Tongue (tissue), 2 donors: ENCODE results near the gene SMAP1. TPM values are rescaled to one million over a fixed set of nuclear protein-coding genes. Genes with fewer than 3 reads are reported as not detected.

Experiments used
- DNase-seq: peaks from one replicate; pipeline ENCODE4 v3.0.0-alpha.2; 2015
- total RNA-seq: library from RNA; depleted of rRNA; stranded (reverse); fragments of >200 nt; gene quantifications from one replicate; pipeline ENCODE4 v1.2.3, GENCODE V29; 2014

The SMAP1 gene
- 26.9 TPM for total RNA-seq

DNA sequence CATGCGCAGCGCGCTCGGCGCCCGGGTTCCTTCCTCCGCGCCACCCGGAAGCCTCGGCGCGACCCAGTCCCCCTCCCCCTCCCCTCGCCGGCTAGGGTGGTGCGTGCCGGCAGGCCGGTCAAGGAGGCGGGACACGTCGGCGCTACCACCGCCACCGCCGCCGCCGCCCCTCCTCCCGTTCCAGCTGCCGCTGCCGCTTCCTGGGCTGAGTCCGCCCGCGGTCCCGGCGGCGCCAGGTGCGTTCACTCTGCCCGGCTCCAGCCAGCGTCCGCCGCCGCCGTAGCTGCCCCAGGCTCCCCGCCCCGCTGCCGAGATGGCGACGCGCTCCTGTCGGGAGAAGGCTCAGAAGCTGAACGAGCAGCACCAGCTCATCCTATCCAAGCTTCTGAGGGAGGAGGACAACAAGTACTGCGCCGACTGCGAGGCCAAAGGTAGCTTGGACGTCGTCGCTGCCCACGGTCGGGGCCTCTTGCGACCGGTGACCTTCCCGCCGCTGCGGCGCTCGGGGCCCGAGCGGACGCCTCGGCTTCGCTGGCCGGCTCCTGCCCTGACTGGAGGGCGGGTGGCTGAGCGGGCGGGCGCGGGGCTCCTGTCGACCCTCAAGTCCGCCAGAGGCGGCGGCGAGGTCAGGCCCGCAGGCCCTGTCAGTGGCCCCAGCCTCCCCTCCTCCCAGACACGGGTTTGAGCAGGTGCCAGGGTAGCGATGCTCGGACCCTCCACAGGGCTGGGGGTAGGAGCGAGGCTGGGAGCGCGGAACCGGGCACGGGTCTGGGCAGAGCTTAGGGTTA, at the start of gene SMAP1:
TSS of gene SMAP1 (plus strand) at position 173 of the 788 bp plus-strand sequence. CDS start at position 314, 141 bp downstream.
- DNase-seq = peak; percentile 97

DNA sequence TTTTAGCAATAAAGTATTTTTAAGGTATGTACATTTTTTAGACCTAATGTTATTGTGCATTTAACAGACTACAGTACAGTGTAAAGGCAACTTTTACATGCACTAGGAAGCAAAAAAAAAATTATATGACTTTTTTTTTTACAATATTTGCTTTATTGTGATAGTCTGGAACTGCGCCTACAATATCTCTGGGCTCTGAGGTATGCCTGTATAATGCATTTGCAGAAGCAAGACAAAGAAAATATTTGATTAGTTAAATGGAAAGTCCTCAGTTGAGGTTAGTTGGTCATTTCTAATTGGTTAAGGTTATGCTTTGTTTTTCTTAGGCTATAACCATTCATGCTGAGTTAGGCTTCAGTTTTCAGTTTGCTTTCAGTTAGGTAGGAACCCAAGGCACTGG, 46.9 kb upstream of the SMAP1 start:
- no peak for DNase-seq

DNA sequence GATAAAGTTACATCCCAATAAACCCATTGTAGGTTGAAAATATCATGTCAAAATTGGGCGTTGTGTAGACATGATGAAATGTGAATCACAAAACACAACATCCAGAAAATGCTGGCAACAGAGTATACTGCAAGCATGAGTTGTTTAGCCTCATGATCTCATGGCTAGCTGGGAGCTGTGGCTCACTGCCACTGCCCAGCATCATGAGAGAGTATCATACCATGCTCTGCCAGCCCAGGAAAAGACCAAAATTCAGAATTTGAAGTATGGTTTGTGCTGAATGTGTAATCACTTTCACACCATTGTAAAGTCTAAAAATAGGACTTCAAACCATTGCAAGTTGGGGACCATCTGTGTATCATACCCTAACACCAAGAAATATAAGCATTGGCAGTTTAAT, 45.2 kb upstream of the SMAP1 start:
- DNase-seq = no peak

DNA sequence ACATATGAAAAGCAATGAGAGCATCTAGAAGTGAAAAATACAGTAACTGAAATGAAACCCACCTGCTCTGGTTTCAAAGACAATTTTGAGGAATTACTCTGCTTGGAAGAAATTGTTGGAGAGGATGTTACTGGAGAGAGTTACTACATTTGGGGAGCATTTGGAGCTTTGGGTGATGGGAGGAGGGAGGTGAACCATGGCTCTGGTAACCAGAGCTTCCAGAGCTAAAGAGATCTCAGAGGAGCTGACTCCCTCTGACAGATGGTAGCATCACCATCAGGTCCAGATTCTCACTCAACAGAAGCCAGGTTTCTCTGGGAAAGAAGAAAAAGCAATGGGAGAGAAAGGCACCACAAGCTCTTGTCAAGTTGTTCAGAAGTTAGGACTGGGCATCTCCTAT, 42.2 kb upstream of the SMAP1 start:
- DNase-seq = no peak

DNA sequence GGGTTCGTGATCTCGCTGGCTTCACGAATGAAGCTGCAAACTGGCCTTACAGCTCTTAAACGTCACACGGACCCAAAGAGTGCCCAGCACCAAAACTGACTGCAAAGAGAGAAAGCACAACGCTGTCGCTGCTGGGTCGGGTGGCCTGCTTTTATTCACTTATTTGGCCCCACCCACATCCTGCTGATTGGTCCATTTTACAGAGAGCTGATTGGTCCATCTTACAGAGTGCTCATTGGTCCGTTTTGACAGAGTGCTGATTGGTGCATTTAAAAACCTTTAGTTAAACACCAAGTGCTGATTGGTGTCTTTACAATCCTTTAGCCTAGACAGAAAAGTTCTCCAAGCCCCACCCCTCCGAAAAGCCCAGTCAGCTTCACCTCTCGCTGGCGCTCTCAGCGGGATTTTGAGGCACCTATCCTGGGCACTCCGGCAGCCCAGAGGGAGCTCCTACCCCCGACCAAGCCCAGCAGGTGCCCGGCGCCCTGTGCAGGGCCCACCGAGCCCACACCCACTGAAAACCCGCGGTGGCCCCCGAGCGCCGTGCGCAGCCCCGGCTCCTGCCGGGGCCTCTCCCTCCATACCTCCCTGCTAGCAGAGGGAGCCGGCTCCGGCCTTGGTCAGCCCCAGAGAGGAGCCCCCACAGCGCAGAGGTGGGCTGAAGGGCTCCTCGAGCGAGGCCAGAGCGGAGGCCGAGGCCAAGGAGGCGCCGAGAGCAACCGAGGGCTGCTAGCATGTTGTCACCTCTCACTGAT, 40.0 kb upstream of the SMAP1 start:
- no peak for DNase-seq

DNA sequence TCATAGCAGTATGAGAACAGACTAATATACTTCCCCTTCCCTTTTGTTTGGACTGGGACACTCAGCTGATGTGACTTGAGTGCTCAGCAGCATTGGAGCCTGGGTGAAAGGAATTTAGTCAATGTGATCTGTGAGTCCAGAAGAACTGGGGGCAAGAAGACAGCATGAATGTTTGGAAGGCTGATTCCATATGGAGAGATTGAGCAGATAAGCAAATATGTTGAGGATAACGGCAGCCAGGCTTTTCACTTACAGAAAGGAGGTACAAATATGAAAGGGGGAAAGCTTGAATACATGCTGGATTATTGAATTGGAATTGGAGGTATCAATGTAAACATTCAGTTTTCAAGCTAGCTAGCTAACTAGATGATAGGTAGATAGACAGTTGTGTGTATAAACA, 37.8 kb upstream of the SMAP1 start:
- no peak for DNase-seq

DNA sequence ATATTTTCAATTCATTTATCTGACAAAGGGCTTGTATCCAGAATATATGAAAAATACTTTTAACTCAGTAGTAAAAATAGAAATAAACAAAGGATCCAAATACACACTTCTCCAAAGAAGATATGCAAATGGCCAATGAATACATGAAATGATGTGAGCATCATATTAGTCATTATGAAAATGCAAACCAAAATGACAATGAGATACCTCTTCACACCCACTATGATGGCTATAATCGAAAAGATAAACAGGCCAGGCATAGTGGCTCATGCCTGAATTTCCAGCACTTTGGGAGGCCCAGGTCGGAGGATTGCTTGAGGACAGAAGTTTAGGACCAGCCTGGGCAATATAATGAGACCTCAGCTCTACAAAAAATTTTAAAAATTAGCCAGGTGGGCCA, 33.8 kb upstream of the SMAP1 start:
- no peak for DNase-seq

DNA sequence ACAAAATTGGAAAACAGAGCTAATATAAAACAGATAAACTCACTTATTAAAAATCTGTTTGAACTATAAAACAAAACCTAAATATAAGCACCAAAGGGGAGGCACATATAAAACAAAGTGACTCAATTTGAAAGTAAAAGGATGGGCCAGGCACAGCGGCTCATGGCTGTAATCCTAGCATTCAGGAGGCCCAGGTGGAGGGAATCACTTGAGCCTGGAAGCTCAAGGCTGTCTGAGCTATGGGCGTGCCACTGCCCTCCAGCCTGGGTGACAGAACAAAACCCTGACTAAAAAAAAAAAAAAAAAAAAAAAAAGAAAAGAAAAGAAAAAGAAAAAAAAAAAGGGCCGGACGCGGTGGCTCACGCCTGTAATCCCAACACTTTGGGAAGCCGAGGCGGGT, 31.1 kb upstream of the SMAP1 start:
- no peak for DNase-seq

DNA sequence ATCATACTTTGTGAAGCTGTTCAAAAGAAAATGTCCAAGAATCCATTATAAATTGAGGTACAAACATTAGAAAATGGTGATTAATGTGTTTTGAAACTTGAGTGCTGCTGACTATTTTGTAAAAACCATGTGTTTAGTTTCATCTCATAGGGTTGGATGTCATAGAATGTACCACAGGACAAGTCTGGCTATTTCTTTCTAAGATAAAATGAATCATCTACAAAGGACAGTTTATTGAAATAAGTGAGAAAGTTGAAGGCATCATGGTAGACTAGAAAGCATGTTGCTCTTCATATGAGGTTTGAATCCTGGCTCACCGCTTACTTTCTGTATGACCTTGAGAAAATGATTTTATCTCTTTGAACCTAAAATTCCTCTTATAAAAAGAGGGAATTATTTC, 29.2 kb upstream of the SMAP1 start:
- no peak for DNase-seq

DNA sequence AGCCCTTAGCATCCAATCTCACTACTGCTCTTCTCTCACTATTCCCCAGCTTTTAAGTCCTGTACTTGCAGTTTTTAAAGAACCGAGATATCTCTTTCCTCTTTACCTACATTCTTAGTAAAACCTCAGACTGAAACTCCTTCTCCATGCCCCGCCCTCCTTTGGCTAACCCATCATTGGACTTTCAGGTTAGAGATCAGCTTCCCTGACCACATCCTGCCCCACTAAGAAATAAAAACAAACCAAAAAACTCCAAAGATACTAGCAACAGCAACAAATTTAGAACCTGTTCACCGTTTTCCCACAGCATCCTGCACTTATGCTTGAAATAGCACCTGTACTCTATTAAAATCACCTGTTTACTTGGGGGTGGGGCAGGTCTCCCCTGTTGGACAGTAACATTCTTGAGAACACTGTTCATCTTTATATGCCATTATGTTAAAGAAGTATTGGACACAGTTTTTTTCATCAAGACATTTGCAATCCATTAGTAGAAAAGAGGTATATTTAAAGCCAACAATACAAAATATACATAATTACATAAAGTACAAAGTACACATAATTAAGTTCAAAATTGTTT, 16.3 kb upstream of the SMAP1 start:
- DNase-seq = no peak

DNA sequence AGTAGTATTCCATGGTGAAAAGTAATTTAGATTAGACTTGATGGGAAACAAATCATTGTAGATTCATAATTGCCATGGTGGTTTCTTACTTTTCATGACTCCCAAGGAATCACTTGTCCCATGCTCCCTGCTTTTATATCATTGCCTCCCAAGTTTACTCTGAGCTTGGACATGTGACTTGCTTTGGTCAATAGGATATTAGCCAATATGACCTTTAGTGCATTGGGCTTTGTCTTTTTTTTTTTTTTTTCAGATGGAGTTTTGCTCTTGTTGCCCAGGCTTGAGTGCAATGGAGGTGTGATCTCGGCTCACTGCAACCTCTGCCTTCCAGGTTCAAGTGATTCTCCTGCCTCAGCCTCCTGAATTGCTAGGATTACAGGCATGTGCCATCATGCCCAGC, 15.5 kb upstream of the SMAP1 start:
- DNase-seq = no peak

DNA sequence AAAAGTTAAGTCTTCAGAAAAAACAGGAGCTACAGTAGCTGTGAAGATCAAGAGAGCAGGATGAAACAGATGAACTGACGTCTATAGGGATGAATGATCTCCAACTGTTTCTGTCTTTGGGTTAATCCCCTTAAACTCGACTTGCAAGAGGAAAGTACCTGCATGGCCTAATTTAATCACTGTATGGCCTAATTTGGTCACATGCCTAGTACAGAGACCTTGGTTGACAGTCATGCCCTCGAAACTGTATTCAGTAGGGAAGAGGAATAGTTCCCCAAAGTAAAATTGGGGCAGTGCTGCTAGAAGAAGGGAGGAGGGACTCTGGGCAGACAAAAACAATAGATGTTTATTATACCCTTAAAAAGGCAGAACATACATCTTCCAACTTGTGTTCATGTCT, 10.0 kb upstream of the SMAP1 start:
- no peak for DNase-seq

DNA sequence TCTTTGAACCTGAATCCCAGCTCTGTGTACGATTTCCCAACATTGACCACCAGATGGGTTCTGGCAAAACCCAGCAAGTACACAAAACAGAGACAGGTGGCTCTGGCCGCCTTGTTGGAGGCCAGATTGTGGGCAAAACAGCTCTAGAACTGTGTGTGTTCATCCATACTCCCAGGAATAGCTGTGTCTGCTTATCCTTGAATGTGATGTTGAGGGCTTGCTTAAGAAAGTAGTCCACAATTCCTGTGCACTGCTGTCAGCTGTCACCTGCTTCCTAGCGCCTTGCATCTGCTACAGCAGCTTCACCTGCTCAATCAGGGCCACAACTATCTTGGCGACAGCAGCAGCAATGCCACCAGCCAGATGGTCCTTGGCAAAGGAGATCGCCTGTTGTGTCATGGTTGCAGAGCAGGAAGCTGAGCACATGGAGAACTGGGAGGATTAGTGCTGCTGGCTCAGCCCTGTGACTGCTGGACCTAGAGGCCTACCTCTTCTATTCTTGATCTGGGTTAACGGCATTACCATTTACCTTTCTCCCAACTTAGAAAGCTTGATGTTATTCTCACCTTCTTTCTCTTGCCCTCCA, 3.7 kb upstream of the SMAP1 start:
- DNase-seq = no peak

DNA sequence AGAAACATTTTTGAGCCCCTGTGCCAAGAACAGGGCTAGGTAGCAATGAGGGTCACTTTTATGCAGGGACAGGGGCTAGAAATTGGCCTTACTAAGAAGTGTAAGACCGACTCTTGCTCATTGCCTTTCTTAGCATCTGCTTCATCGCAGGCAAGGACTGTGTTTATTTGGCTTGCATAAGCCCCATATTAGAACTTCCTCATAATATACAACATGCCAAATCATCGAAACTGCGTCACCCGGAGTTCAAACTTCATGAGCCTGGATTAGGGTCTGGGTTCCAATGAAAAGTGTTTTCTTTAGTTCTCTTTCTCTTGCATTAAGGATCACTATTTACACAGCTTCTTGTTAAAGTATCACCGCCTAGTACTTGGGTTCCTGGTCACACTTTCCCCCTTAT, 977 bp upstream of the SMAP1 start:
- DNase-seq = no peak

DNA sequence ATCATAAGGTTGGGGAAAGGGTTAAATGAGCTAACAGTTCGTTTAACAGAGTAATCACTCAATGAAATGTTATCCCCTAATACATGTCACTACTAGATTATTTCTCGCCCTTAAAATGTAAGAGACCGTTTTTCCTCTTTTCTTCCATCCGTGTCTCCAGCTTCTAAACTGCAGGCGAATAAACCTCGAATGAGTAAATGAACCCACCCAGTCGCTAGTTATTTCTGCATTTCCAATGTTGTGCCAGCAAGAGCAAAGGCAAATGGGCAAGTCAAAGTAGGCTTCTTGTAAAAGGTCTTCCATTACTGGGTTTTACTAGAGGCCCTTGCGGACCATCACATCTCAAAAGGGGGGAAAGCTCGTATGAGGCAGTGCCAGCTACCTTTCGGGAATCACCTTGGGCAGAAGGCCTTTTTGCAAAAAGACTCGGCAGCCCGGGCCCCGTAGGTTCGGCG, 400 bp upstream of the SMAP1 start:
- no peak for DNase-seq

DNA sequence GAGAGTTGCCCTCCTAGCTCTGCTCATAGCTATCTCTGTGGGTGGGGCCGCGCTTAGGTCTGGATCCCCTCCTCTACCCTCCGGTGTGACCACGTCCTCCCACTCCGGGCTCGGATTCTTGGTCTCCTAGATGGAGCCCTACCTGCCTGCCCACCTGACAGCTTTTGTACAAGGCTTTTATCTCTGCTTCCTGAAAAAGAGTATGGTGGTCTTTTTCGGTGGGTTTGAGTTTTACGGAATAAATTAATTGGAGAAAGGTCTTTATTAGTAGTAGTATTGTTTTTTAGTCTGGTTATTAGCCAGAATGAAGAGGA, 773 bp downstream of the SMAP1 start:
- no peak for DNase-seq

DNA sequence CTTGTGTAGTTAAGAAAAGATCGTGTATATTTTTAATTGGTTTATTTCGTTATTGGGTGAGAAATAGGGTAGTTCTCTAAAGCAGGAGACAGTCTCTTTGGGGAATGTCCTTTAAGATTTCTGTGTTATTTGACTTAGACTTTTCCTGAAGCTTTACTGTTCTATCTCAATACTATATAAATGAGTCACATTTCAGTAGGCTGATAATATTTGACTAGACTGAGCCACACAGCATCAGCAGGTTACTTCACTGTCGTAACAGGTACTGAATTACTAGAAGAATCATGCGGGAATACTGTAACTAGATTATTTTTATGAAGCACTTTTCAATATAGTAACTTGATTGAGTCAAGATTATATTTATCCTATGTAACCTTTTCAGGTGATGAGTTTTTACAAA, 1.4 kb downstream of the SMAP1 start:
- DNase-seq = no peak

DNA sequence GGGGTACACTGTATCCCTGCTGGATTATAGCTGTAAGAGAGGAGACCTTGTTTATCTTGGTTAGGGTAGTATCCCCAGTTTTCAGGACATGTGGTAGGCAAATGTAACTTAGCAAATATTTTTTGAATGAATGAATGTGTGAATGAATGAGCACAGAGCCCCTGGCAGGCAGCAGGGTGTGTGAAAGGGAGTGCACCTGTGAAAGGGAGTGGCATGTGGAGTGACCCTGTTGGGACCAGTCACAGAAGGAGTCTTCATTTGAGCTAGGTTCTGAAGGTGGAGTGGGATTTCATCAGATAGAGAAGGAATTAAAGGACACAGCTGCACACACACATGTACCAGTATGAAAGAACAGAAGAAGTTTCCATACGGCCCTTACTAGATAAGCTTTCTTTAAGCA, 4.9 kb downstream of the SMAP1 start:
- DNase-seq = no peak

DNA sequence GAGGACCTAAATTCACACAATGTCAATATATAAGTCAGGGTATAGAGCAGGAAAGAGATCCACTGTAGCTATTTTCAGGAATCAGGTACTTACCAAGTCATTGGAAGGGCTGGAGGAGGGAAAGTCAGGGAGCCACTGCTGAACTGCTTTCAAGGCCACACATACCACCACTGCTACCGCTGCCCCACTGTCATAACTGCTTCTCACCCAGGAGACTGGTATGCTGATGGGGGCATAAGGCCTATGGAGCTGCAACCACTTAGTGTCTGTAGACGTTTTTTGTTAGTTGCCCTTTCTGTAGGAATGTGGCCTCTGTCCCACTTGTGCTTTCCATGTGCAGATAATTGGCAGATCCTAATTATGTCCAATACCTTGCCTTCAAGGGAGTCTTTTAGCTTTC, 5.4 kb downstream of the SMAP1 start:
- no peak for DNase-seq

DNA sequence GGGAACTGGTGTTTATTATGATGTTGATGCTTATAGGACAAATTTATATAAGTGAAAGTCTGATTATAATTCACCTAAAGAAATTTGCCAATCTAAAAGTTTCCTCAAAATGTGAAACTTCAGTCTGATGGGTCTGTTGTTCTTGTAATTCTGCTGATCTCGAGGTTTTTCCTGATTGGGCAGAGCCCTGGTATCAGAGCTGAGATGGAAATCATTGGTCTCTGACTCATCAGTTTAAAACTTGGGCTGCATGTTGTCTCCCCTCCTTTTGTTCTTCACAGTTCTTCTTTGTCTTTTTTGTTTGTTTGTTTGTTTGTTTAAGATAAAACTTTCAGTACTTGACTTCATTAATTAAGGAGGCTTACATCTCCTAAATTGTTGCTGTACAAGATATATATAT, 5.9 kb downstream of the SMAP1 start:
- no peak for DNase-seq

DNA sequence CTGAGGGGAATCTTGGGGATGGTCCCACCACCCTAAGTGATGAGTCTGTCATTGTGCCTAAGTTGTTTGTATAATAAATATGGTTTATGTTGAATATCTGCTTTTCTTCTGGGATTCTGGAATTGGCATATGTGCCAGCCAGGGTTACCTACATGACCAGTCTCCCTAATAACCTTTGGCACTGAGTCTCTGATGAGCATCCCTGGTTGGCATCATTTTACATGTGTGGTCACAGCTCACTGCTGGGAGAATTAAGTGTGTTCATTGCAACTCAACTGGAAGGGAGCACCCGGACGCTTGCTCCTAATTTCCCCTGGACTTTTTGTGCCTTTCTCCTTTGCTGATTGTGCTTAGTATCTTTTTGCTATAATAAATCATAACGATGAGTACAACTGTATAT, 8.1 kb downstream of the SMAP1 start:
- DNase-seq = no peak

DNA sequence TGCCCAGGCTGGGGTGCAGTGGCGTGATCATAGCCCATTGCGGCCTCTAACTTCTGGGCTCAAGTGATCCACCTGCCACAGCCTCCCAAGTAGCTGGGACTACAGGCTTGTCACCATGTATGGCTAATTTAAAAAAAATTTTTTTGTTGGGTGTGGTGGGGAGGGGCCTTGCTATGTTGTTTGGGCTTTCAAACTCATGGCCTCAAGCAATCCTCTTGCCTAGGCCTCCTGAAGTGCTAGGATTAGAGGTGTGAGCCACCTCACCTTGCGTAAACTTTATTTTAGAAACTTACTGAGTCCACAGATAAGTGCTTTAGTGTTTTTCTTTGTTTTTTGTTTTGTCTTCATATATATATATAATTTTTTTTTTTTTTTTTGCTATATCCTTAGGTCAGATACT, 9.1 kb downstream of the SMAP1 start:
- DNase-seq = no peak

DNA sequence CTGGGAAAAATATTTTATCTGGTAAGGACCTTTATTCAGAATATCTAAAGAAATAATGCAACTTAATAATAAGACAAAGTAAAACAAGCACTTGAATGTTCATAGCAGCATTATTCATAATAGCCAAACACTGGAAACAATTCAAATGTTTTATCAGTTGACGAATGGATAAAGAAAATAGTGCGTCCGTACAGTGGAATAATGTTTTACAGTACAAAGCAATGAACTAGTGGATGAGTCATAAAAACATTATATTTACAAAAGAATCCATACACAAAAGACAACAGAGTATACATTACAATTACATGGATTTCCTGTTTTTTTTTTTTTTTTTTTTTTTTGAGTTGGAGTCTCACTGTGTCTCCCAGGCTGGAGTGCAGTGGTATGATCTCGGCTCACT, 12.7 kb downstream of the SMAP1 start:
- DNase-seq = no peak
